HEK293 (cell line): ENCODE results near the gene HDAC11.

Experiments
- GLI2 ChIP-seq: fragments of 450-650 bp; formaldehyde crosslinking; IDR thresholded peaks from 2 replicates; pipeline ENCODE4; 2017; ENCODE audit warnings: missing biosample characterization, missing genetic modification characterization, low read depth, borderline replicate concordance
- KLF7 ChIP-seq: fragments of 450-650 bp; formaldehyde crosslinking; IDR thresholded peaks from 2 replicates; pipeline ENCODE4 v1.5.1; 2016; ENCODE audit warnings: missing biosample characterization, missing genetic modification characterization, borderline replicate concordance
- SETDB1 ChIP-seq: IDR thresholded peaks from one replicate; pipeline ENCODE4 v1.6.1; 2017; ENCODE audit warnings: mild to moderate bottlenecking, low read length, moderate library complexity, mixed read lengths; ENCODE audit not compliant: insufficient read length
- ZBTB48 ChIP-seq: fragments of 450-650 bp; formaldehyde crosslinking; IDR thresholded peaks from 2 replicates; pipeline ENCODE4 v1.5.1; 2016; ENCODE audit warnings: missing biosample characterization, missing genetic modification characterization
- ZFP69B ChIP-seq: fragments of 450-650 bp; formaldehyde crosslinking; IDR thresholded peaks from 2 replicates; pipeline ENCODE4 v1.5.1; 2016; ENCODE audit warnings: missing biosample characterization, missing genetic modification characterization
- ZNF2 ChIP-seq: fragments of 450-650 bp; formaldehyde crosslinking; IDR thresholded peaks from 2 replicates; pipeline ENCODE4 v1.5.1; 2016; ENCODE audit warnings: missing biosample characterization, missing genetic modification characterization
- ZNF24 ChIP-seq: fragments of 450-650 bp; formaldehyde crosslinking; IDR thresholded peaks from 2 replicates; pipeline ENCODE4 v1.5.1; 2016; ENCODE audit warnings: missing biosample characterization, missing genetic modification characterization
- ZNF266 ChIP-seq: fragments of 450-650 bp; formaldehyde crosslinking; IDR thresholded peaks from 2 replicates; pipeline ENCODE4 v1.5.1; 2016; ENCODE audit warnings: missing biosample characterization, missing genetic modification characterization, low read depth
- ZNF302 ChIP-seq: fragments of 450-650 bp; formaldehyde crosslinking; IDR thresholded peaks from 2 replicates; pipeline ENCODE4 v1.5.1; 2016; ENCODE audit warnings: missing biosample characterization, missing genetic modification characterization, low read depth
- ZNF335 ChIP-seq: fragments of 450-650 bp; formaldehyde crosslinking; conservative IDR thresholded peaks from 2 replicates; pipeline ENCODE4 v1.5.1; 2016; ENCODE audit warnings: missing biosample characterization, missing genetic modification characterization
- ZNF37A ChIP-seq: fragments of 450-650 bp; IDR thresholded peaks from 2 replicates; pipeline ENCODE4 v1.5.1; 2018; ENCODE audit warnings: missing biosample characterization, missing genetic modification characterization
- ZNF501 ChIP-seq: fragments of 450-650 bp; formaldehyde crosslinking; IDR thresholded peaks from 2 replicates; pipeline ENCODE4 v1.5.1; 2016; ENCODE audit warnings: missing biosample characterization, missing genetic modification characterization
- ZNF561 ChIP-seq: fragments of 450-650 bp; IDR thresholded peaks from 2 replicates; pipeline ENCODE4 v1.5.1; 2018; ENCODE audit warnings: missing biosample characterization, missing genetic modification characterization, borderline replicate concordance
- ZNF600 ChIP-seq: fragments of 450-650 bp; formaldehyde crosslinking; IDR thresholded peaks from 2 replicates; pipeline ENCODE4 v1.5.1; 2016; ENCODE audit warnings: missing biosample characterization, missing genetic modification characterization
- ZNF654 ChIP-seq: fragments of 450-650 bp; formaldehyde crosslinking; IDR thresholded peaks from 2 replicates; pipeline ENCODE4 v1.5.1; 2016; ENCODE audit warnings: low read depth, missing biosample characterization, missing genetic modification characterization
- ZNF660 ChIP-seq: fragments of 450-650 bp; IDR thresholded peaks from 2 replicates; pipeline ENCODE4 v1.5.1; 2018; ENCODE audit warnings: missing biosample characterization, mild to moderate bottlenecking, missing genetic modification characterization
- ZNF747 ChIP-seq: fragments of 450-650 bp; formaldehyde crosslinking; IDR thresholded peaks from 2 replicates; pipeline ENCODE4 v1.5.1; 2016; ENCODE audit warnings: missing biosample characterization, missing genetic modification characterization
- ZNF76 ChIP-seq: fragments of 450-650 bp; formaldehyde crosslinking; IDR thresholded peaks from 2 replicates; pipeline ENCODE4; 2016; ENCODE audit warnings: low read depth, missing biosample characterization, missing genetic modification characterization, borderline replicate concordance
- ZNF837 ChIP-seq: fragments of 450-650 bp; formaldehyde crosslinking; IDR thresholded peaks from 2 replicates; pipeline ENCODE4 v1.5.1; 2016; ENCODE audit warnings: missing biosample characterization, missing genetic modification characterization
- TF ChIP-seq, protein P1 (sequence below): fragments of 450-650 bp; formaldehyde crosslinking; IDR thresholded peaks from 2 replicates; pipeline ENCODE4 v1.5.1; 2016; ENCODE audit warnings: missing biosample characterization, missing genetic modification characterization
- TF ChIP-seq, protein P2 (sequence below): fragments of 450-650 bp; formaldehyde crosslinking; IDR thresholded peaks from 2 replicates; pipeline ENCODE4 v1.5.1; 2016; ENCODE audit warnings: missing biosample characterization, missing genetic modification characterization
- TF ChIP-seq, protein P3 (sequence below): fragments of 450-650 bp; formaldehyde crosslinking; IDR thresholded peaks from 2 replicates; pipeline ENCODE4 v1.5.1; 2016; ENCODE audit warnings: missing biosample characterization, missing genetic modification characterization
- TF ChIP-seq, protein P4 (sequence below): fragments of 450-650 bp; formaldehyde crosslinking; IDR thresholded peaks from 2 replicates; pipeline ENCODE4 v1.5.1; 2016; ENCODE audit warnings: missing biosample characterization, missing genetic modification characterization
- TF ChIP-seq, protein P5 (sequence below): fragments of 450-650 bp; formaldehyde crosslinking; IDR thresholded peaks from 2 replicates; pipeline ENCODE4 v1.5.1; 2016; ENCODE audit warnings: missing biosample characterization, missing genetic modification characterization

Gene HDAC11

DNA sequence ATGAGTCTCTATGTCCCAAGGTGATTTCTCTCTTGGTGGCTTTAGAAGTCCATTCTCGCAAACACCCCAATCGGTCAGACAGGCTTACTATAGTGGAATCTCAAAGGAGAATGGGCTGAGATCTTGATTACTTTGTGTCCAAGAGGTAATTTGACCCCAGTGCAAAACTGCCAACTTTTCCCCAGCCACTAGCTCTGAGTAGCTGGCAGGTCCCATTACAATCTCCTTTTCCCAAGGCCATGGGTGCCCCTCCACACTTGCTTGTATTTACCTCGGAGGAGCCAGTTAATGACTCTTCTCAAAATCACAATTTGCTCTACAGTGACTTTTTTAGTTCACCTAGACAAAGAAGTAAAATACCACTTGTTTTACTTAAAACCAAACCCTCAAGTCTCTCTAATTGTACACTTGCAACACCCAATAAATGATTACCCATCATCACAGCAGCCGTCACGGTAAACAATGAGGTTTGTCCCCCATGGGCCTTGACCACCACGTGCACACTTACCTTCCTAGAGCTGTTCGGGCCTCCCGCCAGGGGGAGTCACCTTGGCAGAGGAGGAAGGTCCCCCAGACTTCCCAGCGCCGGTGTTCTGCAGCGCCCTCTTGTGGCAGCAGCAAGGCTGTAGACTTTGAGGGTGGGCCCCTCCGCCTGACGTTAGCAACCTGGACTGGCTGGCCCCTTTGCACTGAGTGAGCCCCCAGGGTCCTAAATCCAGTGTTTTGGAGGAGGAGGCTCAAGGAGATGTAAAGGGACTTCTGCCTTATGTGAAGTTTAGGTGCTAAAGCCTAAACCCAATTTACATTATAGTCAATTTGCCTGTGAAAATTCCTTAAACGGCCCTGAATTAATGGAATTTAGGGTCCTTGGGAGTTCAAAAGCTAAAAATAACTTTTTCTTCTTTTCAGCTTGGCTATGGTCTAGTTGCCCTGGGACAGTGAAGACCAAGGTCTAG, 18.7 kb upstream of the HDAC11 start (continued):
- no peak for TF ChIP-seq ZNF266
- no peak for TF ChIP-seq KLF7 (tag by site-specific recombination)
- no peak for TF ChIP-seq ZNF24 (tag by site-specific recombination)
- TF ChIP-seq ZNF76 (tag by site-specific recombination): peak; percentile 55; the same call in 1 of the 2 replicates
- TF ChIP-seq ZNF837 (tag by site-specific recombination): no peak
- TF ChIP-seq ZBTB48 (tag by site-specific recombination): peak; percentile 22; the same call in 1 of the 2 replicates
- TF ChIP-seq, protein P1, sequence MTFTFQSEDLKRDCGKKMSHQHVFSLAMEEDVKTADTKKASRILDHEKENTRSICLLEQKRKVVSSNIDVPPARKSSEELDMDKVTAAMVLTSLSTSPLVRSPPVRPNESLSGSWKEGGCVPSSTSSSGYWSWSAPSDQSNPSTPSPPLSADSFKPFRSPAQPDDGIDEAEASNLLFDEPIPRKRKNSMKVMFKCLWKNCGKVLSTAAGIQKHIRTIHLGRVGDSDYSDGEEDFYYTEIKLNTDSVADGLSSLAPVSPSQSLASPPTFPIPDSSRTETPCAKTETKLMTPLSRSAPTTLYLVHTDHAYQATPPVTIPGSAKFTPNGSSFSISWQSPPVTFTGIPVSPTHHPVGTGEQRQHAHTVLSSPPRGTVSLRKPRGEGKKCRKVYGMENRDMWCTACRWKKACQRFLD: no peak
- TF ChIP-seq ZNF335: peak; percentile 67
- no peak for TF ChIP-seq ZNF600 (tag by site-specific recombination)
- TF ChIP-seq SETDB1: no peak
- TF ChIP-seq ZNF654: peak; percentile 74
- no peak for TF ChIP-seq ZNF747
- no peak for TF ChIP-seq ZNF302
- TF ChIP-seq ZNF37A (tag by site-specific recombination): no peak
- TF ChIP-seq, protein P2, sequence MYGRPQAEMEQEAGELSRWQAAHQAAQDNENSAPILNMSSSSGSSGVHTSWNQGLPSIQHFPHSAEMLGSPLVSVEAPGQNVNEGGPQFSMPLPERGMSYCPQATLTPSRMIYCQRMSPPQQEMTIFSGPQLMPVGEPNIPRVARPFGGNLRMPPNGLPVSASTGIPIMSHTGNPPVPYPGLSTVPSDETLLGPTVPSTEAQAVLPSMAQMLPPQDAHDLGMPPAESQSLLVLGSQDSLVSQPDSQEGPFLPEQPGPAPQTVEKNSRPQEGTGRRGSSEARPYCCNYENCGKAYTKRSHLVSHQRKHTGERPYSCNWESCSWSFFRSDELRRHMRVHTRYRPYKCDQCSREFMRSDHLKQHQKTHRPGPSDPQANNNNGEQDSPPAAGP (tag by site-specific recombination): 0 out of 2 replicates have a peak, but pooled peaks have one; percentile 22
- TF ChIP-seq ZFP69B (tag by site-specific recombination): peak; percentile 99
- TF ChIP-seq ZNF660 (tag by site-specific recombination): peak; percentile 80; the same call in 1 of the 2 replicates
- TF ChIP-seq ZNF561 (tag by site-specific recombination): peak; percentile 59
- TF ChIP-seq, protein P3, sequence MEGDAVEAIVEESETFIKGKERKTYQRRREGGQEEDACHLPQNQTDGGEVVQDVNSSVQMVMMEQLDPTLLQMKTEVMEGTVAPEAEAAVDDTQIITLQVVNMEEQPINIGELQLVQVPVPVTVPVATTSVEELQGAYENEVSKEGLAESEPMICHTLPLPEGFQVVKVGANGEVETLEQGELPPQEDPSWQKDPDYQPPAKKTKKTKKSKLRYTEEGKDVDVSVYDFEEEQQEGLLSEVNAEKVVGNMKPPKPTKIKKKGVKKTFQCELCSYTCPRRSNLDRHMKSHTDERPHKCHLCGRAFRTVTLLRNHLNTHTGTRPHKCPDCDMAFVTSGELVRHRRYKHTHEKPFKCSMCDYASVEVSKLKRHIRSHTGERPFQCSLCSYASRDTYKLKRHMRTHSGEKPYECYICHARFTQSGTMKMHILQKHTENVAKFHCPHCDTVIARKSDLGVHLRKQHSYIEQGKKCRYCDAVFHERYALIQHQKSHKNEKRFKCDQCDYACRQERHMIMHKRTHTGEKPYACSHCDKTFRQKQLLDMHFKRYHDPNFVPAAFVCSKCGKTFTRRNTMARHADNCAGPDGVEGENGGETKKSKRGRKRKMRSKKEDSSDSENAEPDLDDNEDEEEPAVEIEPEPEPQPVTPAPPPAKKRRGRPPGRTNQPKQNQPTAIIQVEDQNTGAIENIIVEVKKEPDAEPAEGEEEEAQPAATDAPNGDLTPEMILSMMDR (tag by site-specific recombination): peak; percentile 51; the same call in 1 of the 2 replicates
- peak; percentile 64 for TF ChIP-seq ZNF501 (tag by site-specific recombination)
- no peak for TF ChIP-seq GLI2
- TF ChIP-seq, protein P4, sequence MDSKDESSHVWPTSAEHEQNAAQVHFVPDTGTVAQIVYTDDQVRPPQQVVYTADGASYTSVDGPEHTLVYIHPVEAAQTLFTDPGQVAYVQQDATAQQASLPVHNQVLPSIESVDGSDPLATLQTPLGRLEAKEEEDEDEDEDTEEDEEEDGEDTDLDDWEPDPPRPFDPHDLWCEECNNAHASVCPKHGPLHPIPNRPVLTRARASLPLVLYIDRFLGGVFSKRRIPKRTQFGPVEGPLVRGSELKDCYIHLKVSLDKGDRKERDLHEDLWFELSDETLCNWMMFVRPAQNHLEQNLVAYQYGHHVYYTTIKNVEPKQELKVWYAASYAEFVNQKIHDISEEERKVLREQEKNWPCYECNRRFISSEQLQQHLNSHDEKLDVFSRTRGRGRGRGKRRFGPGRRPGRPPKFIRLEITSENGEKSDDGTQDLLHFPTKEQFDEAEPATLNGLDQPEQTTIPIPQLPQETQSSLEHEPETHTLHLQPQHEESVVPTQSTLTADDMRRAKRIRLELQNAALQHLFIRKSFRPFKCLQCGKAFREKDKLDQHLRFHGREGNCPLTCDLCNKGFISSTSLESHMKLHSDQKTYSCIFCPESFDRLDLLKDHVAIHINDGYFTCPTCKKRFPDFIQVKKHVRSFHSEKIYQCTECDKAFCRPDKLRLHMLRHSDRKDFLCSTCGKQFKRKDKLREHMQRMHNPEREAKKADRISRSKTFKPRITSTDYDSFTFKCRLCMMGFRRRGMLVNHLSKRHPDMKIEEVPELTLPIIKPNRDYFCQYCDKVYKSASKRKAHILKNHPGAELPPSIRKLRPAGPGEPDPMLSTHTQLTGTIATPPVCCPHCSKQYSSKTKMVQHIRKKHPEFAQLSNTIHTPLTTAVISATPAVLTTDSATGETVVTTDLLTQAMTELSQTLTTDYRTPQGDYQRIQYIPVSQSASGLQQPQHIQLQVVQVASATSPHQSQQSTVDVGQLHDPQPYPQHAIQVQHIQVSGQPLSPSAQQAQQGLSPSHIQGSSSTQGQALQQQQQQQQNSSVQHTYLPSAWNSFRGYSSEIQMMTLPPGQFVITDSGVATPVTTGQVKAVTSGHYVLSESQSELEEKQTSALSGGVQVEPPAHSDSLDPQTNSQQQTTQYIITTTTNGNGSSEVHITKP (tag by site-specific recombination): 0 out of 2 replicates have a peak, but pooled peaks have one; percentile 9
- TF ChIP-seq, protein P5, sequence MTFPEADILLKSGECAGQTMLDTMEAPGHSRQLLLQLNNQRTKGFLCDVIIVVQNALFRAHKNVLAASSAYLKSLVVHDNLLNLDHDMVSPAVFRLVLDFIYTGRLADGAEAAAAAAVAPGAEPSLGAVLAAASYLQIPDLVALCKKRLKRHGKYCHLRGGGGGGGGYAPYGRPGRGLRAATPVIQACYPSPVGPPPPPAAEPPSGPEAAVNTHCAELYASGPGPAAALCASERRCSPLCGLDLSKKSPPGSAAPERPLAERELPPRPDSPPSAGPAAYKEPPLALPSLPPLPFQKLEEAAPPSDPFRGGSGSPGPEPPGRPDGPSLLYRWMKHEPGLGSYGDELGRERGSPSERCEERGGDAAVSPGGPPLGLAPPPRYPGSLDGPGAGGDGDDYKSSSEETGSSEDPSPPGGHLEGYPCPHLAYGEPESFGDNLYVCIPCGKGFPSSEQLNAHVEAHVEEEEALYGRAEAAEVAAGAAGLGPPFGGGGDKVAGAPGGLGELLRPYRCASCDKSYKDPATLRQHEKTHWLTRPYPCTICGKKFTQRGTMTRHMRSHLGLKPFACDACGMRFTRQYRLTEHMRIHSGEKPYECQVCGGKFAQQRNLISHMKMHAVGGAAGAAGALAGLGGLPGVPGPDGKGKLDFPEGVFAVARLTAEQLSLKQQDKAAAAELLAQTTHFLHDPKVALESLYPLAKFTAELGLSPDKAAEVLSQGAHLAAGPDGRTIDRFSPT: no peak
- peak; percentile 99 for TF ChIP-seq ZNF2 (tag by site-specific recombination)
